B cell (primary cell): ENCODE data around the gene CDC42BPB. TPM values are rescaled to one million over a fixed set of nuclear protein-coding genes. Genes with fewer than 3 reads are reported as not detected.
A peak's percentile ranks its signal among the peaks of the same experiment; 100 is the strongest.

Source experiments
- ATAC-seq: fragments of 200-7000 bp; cut with Tn5 transposase; one replicate; pipeline ENCODE4 v1.10.0; 2021; ENCODE audit warnings: low read depth, mild to moderate bottlenecking, moderate number of reproducible peaks, moderate library complexity
- CTCF ChIA-PET: fragments of 350-600 bp; sonication (Branson Sonifier 250); formaldehyde crosslinking; loops from one replicate; lab custom pipeline; 2021; ENCODE audit warnings: antibody characterized with exemption, inconsistent platforms; lab: Charles Lee
- POLR2A ChIA-PET: fragments of 350-600 bp; sonication (Branson Sonifier 250); formaldehyde crosslinking; loops from one replicate; lab custom pipeline; 2021; ENCODE audit warnings: antibody characterized with exemption; lab: Charles Lee
- DNase-seq: peaks from one replicate; pipeline ENCODE4 v3.0.0; 2013
- H2AFZ ChIP-seq: 2 replicates; pipeline ENCODE4 v1.6.1; 2012; ENCODE audit warnings: mild to moderate bottlenecking, low read depth, low read length; ENCODE audit not compliant: insufficient read depth, poor library complexity, severe bottlenecking
- H3K27ac ChIP-seq, 2 donors: 1 replicate in 1 of 2; 2 replicates in 1 of 2; pipeline ENCODE4 v1.5.1; 2012 to 2013; ENCODE audit warnings: low read length in 2 of 2, mild to moderate bottlenecking in 2 of 2, moderate library complexity in 1 of 2
- H3K27me3 ChIP-seq, 4 experiments: fragments of 200-600 bp in 1 of 4; sonication (generic) in 1 of 4; replicated peaks in 1 of 4; 1 replicate in 2 of 4; 2 replicates in 2 of 4; pipeline versions ENCODE4 v1.6.1 to v1.7.0; 2013 to 2016; ENCODE audit warnings: low read length in 3 of 4, mild to moderate bottlenecking in 2 of 4, mixed read lengths in 1 of 4, moderate library complexity in 1 of 4; ENCODE audit not compliant: insufficient read depth in 4 of 4, control insufficient read depth in 3 of 4; ENCODE audit errors: control extremely low read depth in 1 of 4
- H3K36me3 ChIP-seq, 2 experiments: replicated peaks in 1 of 2; 1 replicate in 1 of 2; 2 replicates in 1 of 2; pipeline versions ENCODE4 v1.6.1 to v1.7.1; 2013; ENCODE audit warnings: low read length in 1 of 2; ENCODE audit not compliant: insufficient read depth in 2 of 2, control insufficient read depth in 1 of 2; ENCODE audit errors: control extremely low read depth in 1 of 2, extremely low read depth in 1 of 2
- H3K4me1 ChIP-seq, 2 donors: fragments of 200-600 bp in 1 of 2; sonication (generic) in 1 of 2; 1 replicate in 1 of 2; 2 replicates in 1 of 2; pipeline versions ENCODE4 v1.5.1 to v1.6.1; 2013 to 2017; ENCODE audit warnings: low read length in 2 of 2; ENCODE audit not compliant: control insufficient read depth in 2 of 2, insufficient read depth in 2 of 2
- H3K4me2 ChIP-seq: replicated peaks from 2 replicates; pipeline ENCODE3; 2012; ENCODE audit warnings: mild to moderate bottlenecking, low read depth, low read length; ENCODE audit not compliant: poor library complexity, severe bottlenecking
- H3K4me3 ChIP-seq, 5 experiments: fragments of 200-600 bp in 1 of 5; sonication (generic) in 1 of 5; 1 replicate in 3 of 5; 2 replicates in 2 of 5; pipeline versions ENCODE4 v1.5.1 to v1.7.0; 2011 to 2016; ENCODE audit warnings: low read length in 4 of 5, mild to moderate bottlenecking in 4 of 5, low read depth in 2 of 5, control low read depth in 1 of 5, moderate library complexity in 1 of 5; ENCODE audit not compliant: insufficient read depth in 1 of 5; ENCODE audit errors: control extremely low read depth in 1 of 5, extremely low read depth in 1 of 5
- H3K79me2 ChIP-seq: fragments of 200-600 bp; sonication (generic); one replicate; pipeline ENCODE4 v1.6.0; 2016; ENCODE audit warnings: low read length; ENCODE audit not compliant: control insufficient read depth, insufficient read depth
- H3K9ac ChIP-seq: fragments of 200-600 bp; sonication (generic); 2 replicates; pipeline ENCODE4 v1.6.1; 2017; ENCODE audit warnings: mild to moderate bottlenecking, low read length, moderate library complexity
- H3K9me3 ChIP-seq, 3 donors: one replicate each; pipeline versions ENCODE4 v1.6.1 to v1.7.1; 2013; ENCODE audit warnings: low read length in 2 of 3; ENCODE audit not compliant: control insufficient read depth in 2 of 3, insufficient read depth in 1 of 3; ENCODE audit errors: control extremely low read depth in 1 of 3
- H4K20me1 ChIP-seq: 2 replicates; pipeline ENCODE4 v1.6.0; 2012; ENCODE audit warnings: mild to moderate bottlenecking, low read length; ENCODE audit not compliant: insufficient read depth, control insufficient read depth, poor library complexity, severe bottlenecking
- H3K27ac Mint-ChIP-seq: one replicate; pipeline ENCODE4 v1.8.0; 2021; ENCODE audit warnings: mixed read lengths
- H3K27me3 Mint-ChIP-seq: one replicate; pipeline ENCODE4 v1.8.0; 2021; ENCODE audit warnings: mixed read lengths
- H3K4me1 Mint-ChIP-seq: one replicate; pipeline ENCODE4 v1.8.0; 2021; ENCODE audit warnings: mixed read lengths
- H3K4me3 Mint-ChIP-seq: one replicate; pipeline ENCODE4 v1.8.0; 2021; ENCODE audit warnings: mixed read lengths
- H3K9me3 Mint-ChIP-seq: one replicate; pipeline ENCODE4 v1.8.0; 2022; ENCODE audit warnings: mixed read lengths; ENCODE audit not compliant: insufficient read depth
- EZH2 ChIP-seq: IDR thresholded peaks from 2 replicates; pipeline ENCODE4 v1.6.1; 2012; ENCODE audit warnings: borderline replicate concordance, low read depth, mild to moderate bottlenecking, moderate library complexity, low read length; ENCODE audit not compliant: insufficient read depth, poor library complexity, severe bottlenecking
- WGBS: methylation state at CpG from one replicate; pipeline ENCODE4 v1.1.5; 2013; ENCODE audit warnings: missing lambda C conversion rate; ENCODE audit not compliant: insufficient coverage; 5-methylcytosine and 5-hydroxymethylcytosine counted together
- intact Hi-C: fragments of 100-400 bp; cut with micrococcal nuclease; formaldehyde crosslinking; loops from one replicate; pipeline ENCODE4 v1.10.0; 2022
- polyA plus RNA-seq: library from polyadenylated mRNA; depleted of rRNA; stranded (reverse); fragments of >200 nt; gene quantifications from 2 replicates; pipeline ENCODE4 v1.2.3, GENCODE V29; 2012
- total RNA-seq, 2 donors: library from RNA; stranded (reverse); fragments of 120-200 nt in 1 of 2; gene quantifications; 1 replicate in 1 of 2; 2 replicates in 1 of 2; pipeline versions ENCODE4 v1.2.3 to v1.2.4, GENCODE V29; 2013 to 2022
- TF ChIP-seq, protein P1 (sequence below): fragments of 200-600 bp; IDR thresholded peaks from one replicate; pipeline ENCODE4 v1.8.0; 2022; ENCODE audit warnings: antibody characterized with exemption, mild to moderate bottlenecking

CDC42BPB gene
- total and polyA plus RNA-seq, 2 donors (not counting 1 experiment from before 2014, with no cell fraction given), result 23.9 to 52.5 TPM

GRCh38 chr14:102928412-102929240 is 128.7 kb downstream of the CDC42BPB start:
- H3K4me2 ChIP-seq, result peak overlapping the region; percentile 100
- peak overlapping the region; percentile 88 for H2AFZ ChIP-seq
- ChIA-PET CTCF (interaction anchor here (2.3 kb wide), 1 partner anchor 234 kb away, joined by 12 read pairs; no protein-coding TSS in a partner anchor), POLR2A (interaction anchor here (0.6 to 1.0 kb wide), 2 partner anchors 21 to 136 kb away, joined by 3 to 10 read pairs; no protein-coding TSS in a partner anchor)
- H3K27ac ChIP-seq, result no peak overlapping the region
- H3K4me1 ChIP-seq, result peaks cover 39 to 45% of the 10 kb centered on the region in 2 donors
- H3K9ac ChIP-seq, result peak overlapping the region; percentile 83
- Mint-ChIP-seq H3K4me3 (peak overlapping the region; percentile 87), H3K4me1 (peaks cover 35% of the 10 kb centered on the region), H3K9me3 (no peaks in the 10 kb centered on the region), H3K27me3 (peaks cover 14% of the 10 kb centered on the region), H3K27ac (peak overlapping the region; percentile 50)
- H3K79me2 ChIP-seq, result no peaks in the 10 kb centered on the region
- WGBS, result 8% methylated on average over 92 of the region's 94 CpGs
- ATAC-seq (peak; percentile 90), DNase-seq (peak; percentile 89)
- peaks cover 0 to 49% (median 11%) of the 10 kb centered on the region in 4 experiments for H3K27me3 ChIP-seq
- H4K20me1 ChIP-seq, result peaks cover 19% of the 10 kb centered on the region
- intact Hi-C loops, result loop anchor here (1.0 to 10.0 kb wide), 2 partner anchors 21 to 126 kb away; partner anchors contain the start of gene CDC42BPB
- no peaks in the 10 kb centered on the region for H3K36me3 ChIP-seq
- H3K9me3 ChIP-seq, result peaks cover 0 to 21% (median 0%) of the 10 kb centered on the region in 3 donors
- TF ChIP-seq, protein P1, sequence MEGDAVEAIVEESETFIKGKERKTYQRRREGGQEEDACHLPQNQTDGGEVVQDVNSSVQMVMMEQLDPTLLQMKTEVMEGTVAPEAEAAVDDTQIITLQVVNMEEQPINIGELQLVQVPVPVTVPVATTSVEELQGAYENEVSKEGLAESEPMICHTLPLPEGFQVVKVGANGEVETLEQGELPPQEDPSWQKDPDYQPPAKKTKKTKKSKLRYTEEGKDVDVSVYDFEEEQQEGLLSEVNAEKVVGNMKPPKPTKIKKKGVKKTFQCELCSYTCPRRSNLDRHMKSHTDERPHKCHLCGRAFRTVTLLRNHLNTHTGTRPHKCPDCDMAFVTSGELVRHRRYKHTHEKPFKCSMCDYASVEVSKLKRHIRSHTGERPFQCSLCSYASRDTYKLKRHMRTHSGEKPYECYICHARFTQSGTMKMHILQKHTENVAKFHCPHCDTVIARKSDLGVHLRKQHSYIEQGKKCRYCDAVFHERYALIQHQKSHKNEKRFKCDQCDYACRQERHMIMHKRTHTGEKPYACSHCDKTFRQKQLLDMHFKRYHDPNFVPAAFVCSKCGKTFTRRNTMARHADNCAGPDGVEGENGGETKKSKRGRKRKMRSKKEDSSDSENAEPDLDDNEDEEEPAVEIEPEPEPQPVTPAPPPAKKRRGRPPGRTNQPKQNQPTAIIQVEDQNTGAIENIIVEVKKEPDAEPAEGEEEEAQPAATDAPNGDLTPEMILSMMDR, result no peak
- peak; percentile 87 for TF ChIP-seq EZH2
- H3K4me3 ChIP-seq, result peak overlapping the region in 4 of 5 experiments; percentile 48 to 77 (median 60)
